Fibroblast of lung (primary cell): Measurements from ENCODE around the gene UBR3.

ENCODE experiments used
- CTCF ChIP-seq, 2 donors: IDR thresholded peaks in 1 of 2; conservative IDR thresholded peaks in 1 of 2; 1 replicate in 1 of 2; 2 replicates in 1 of 2; pipeline ENCODE4 v1.5.1; 2011 to 2012; ENCODE audit warnings: low read length in 2 of 2, control low read depth in 1 of 2, inconsistent platforms in 1 of 2, low read depth in 1 of 2, mild to moderate bottlenecking in 1 of 2
- EZH2 ChIP-seq: IDR thresholded peaks from 2 replicates; pipeline ENCODE4 v1.5.1; 2012; ENCODE audit warnings: low read length, control low read depth, mild to moderate bottlenecking; ENCODE audit errors: missing control alignments

DNA sequence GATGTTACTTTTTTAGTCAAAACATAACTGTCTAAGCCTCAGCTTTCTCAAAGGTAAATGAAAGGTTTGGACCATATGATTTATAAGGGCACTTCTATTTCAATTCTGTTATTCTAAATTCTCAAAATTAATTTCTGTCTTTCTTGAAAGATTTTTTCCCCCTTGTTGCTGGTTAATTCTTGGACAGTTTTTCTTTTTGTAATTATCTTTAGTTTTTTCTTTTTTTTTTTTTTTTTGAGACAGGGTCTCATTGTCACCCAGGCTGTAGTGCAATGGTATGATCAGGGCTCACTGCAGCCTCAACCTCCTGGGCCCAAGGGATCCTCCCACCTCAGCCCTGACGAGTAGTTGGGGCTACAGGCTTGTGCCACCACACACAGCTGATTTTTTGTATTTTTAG lies 229.6 kb downstream of the UBR3 start:
- no peak for TF ChIP-seq CTCF (conservative IDR thresholded peaks at IDR 0.05 in 1 of 2, IDR thresholded peaks at IDR 0.05 in 1 of 2; ENCODE audit: low read depth in 1 of 2, low read length in 2 of 2)
- TF ChIP-seq EZH2 = no peak
